LNCaP clone FGC (cell line): ENCODE results near the gene OPRL1.
A peak's percentile ranks its signal among the peaks of the same experiment; 100 is the strongest.

Experiments used
- DNase-seq: peaks from one replicate; pipeline ENCODE4 v3.0.0-alpha.2; 2011; ENCODE audit warnings: low read depth
- H3K4me3 ChIP-seq: 2 replicates; pipeline ENCODE4 v1.5.1; 2011; ENCODE audit warnings: mild to moderate bottlenecking, low read depth, low read length, control low read depth
- TF ChIP-seq, protein P1 (sequence below): IDR thresholded peaks from 2 replicates; pipeline ENCODE4 v1.5.1; 2012; ENCODE audit warnings: mild to moderate bottlenecking; ENCODE audit not compliant: control insufficient read depth, insufficient read depth; ENCODE audit errors: extremely low read depth

OPRL1 gene

DNA sequence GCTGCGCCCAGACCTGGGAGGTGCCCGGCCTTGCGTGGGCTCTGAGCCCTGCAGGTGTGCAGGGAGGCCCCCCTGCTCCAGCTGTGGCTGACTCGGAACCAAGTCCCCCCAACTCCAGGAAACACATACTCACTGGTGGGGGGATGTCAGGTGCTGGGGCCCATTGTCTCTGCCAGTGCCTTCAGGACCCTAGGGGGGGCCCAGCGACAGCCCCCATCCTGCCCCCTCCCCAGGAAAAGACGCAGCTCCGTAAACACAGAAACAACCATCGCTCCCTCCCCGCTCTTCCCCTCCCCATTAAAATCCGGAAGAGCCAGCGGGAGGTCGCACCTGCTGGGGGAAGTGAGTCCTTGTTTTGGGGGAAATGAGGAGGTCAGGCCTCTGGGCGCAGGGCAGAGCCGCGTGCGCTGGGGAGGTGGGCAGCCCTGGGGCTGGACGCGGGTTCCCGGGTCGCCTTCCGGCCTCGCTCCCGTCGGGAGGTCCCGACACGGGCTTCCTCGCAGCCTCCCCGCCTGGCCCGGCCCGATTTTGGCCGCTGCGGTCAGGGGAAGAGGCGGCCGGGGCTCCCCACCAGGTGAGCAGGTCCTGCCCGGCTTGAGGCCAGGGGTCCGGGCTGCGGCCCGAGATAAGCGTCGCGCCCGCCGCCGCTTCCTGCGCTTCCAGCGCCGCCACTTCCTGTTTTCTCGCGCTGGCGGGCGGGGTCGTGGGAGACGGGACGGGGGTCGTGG, 37.7 kb upstream of the OPRL1 start:
- TF ChIP-seq, protein P1, sequence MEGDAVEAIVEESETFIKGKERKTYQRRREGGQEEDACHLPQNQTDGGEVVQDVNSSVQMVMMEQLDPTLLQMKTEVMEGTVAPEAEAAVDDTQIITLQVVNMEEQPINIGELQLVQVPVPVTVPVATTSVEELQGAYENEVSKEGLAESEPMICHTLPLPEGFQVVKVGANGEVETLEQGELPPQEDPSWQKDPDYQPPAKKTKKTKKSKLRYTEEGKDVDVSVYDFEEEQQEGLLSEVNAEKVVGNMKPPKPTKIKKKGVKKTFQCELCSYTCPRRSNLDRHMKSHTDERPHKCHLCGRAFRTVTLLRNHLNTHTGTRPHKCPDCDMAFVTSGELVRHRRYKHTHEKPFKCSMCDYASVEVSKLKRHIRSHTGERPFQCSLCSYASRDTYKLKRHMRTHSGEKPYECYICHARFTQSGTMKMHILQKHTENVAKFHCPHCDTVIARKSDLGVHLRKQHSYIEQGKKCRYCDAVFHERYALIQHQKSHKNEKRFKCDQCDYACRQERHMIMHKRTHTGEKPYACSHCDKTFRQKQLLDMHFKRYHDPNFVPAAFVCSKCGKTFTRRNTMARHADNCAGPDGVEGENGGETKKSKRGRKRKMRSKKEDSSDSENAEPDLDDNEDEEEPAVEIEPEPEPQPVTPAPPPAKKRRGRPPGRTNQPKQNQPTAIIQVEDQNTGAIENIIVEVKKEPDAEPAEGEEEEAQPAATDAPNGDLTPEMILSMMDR: no peak
- 0 out of 2 replicates have a peak overlapping the region, but pooled peaks have one; percentile 2 for H3K4me3 ChIP-seq
- DNase-seq: no peak

DNA sequence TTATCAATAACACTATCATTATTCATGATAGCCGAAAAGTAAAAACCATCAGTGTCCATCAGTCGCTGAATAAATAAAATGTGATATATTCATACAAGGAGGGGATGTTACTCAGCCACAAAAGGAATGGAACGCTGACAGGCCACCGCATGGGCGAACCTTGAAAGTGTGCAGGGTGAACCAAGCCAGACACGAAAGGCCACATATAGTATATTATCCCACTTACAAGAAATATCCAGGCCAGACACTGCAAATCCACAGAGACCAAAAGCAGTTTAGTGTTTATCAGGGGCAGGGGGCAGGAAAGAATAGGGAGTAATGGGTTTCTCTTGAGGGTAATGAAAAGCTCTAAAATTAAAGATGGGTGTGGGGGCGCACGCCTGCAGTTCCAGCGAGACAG, 36.1 kb upstream of the OPRL1 start:
- DNase-seq: no peak
- TF ChIP-seq, protein P1: no peak
- H3K4me3 ChIP-seq: no peak overlapping the region

DNA sequence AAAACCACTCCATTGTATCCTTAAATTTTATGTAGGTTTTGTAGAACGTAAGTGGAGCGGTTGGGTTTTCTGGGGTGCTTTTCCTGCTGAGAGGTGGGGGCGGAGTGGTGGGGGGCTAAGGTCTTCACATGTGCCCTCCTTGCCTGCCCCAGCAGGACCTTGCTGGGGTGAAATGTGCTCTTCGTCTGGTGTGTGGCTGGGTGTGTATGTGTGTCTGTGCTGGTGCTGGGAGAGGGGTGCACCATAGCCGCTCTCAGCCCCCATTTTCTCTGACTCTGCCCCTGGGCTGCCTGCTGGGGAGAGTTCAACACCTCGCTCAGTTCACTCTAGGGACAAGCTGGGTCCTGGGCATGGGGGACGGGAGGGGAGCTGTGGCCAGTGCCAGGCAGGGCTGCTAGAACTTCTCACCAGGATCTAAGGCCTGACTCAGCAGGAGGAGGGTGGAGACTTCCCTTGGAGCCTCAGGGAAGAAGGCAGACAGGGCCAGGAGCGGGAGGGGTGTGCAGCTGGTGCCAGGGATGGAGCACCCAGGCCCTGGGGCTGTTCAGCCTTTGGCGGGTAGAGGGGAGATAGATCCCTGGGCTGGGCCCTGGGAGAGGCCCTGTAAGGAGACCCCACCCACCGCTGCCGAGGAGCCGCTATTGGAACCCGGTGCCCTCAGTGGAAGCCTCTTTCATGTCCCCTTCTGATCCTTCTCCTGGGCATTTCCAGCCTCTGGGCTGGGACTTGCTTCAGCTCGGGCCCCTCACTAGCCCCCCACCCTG, 35.2 kb upstream of the OPRL1 start:
- no peak overlapping the region for H3K4me3 ChIP-seq
- TF ChIP-seq, protein P1: no peak
- no peak for DNase-seq

DNA sequence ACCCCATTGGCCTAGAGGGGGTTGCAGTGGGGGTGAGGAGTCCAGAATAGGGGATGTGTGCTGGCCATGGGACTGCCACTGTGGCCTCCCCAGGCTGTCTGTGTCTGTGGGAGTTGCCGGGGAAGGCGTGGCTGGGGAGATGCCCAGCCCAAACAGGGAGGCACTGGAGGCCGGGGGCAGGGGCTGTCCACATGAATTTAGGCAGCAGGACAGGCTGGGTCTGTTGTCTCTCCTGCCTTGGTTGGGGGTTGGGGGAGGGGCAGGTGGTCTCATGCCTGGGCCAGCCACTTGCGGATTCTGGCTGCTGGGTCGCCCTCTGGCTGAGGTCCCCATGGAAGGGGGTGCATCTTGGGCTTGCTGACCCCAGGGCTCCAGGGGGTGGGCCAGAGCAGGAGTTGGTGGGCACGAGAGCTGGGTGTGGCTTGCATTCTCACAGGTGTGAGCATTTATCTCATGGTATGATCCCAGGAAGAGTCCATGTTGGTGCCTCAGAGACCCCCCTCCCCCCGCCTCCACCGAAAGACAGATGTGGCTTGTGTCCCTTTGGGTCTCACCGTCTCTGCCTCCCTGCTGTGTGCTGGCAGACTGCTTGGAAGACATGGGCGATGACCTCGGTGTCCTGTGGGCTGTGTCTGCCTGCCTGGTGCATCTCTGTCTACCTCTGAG, 34.4 kb upstream of the OPRL1 start:
- TF ChIP-seq, protein P1: no peak
- no peak for DNase-seq
- H3K4me3 ChIP-seq: no peak overlapping the region

DNA sequence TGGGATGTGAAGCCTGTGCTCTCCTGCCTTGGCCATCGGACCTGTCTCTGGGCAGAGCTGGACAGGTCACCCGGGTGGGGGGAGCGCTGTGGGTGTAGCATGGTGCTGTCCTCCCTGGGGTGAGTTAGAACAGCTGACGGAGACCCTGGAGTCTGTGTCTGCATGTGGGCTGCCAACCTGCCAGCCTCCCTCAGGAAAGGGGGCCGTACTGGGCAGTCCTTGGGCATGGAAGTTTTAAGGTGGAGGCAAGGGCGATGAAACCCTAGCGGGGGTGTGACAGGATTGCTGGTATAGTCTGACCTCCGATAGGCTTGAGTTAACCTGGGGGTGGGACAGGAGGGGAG, 32.9 kb upstream of the OPRL1 start:
- H3K4me3 ChIP-seq: no peak overlapping the region
- TF ChIP-seq, protein P1: no peak
- no peak for DNase-seq

DNA sequence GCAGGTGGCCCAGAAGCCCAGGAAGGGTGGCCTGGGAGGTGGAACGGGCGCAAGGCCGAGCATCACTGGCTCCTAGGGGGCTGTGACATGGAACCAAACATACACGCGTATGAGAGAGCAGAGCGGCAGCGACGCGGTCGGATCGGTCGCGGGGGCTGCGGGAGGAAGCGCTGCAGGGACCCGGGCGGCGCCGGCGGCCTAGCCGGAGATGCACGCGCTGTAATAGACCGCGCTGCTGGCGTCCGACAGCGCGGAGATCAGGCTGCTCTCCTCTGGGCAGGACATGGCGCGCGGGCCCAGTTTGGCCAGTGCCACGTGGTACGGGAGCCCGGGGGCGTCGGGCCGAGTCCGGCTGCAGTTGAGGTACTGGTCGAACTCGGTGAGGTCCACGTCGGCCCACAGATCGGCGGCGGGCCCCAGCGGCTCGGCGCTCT, 31.9 kb upstream of the OPRL1 start:
- DNase-seq: no peak
- H3K4me3 ChIP-seq: no peak overlapping the region
- TF ChIP-seq, protein P1: no peak
